K562 (cell line): ENCODE measurements around the gene BAIAP3. TPM values are rescaled to one million over a fixed set of nuclear protein-coding genes. Genes with fewer than 3 reads are reported as not detected.

Experiments used
- ATAC-seq: fragments of 200-7000 bp; cut with Tn5 transposase; 3 replicates; pipeline ENCODE4 v1.9.1; 2020; ENCODE audit warnings: moderate library complexity
- BruUV-seq: library from RNA; stranded (reverse); fragments of 400-500 nt; replicated peaks from 2 replicates; lab custom pipeline; 2021; lab: Mats Ljungman, UMichigan
- CTCF ChIA-PET: fragments of 300-600 bp; formaldehyde crosslinking; extraction: SDS; loops from one replicate; lab custom pipeline; 2021; ENCODE audit warnings: low intra/inter-chr PET ratio; lab: Yijun Ruan, JAX
- POLR2A ChIA-PET: fragments of 300-600, 350-650 bp; sonication (Branson Sonifier 250); formaldehyde crosslinking; extraction: SDS; loops from one replicate; lab custom pipeline; 2021; ENCODE audit warnings: antibody characterized with exemption, inconsistent platforms; lab: Yijun Ruan, JAX
- DNase-seq, 4 experiments: peaks; one replicate each; pipeline versions ENCODE4 v3.0.0 to v3.0.0-alpha.2; 2011 to 2018; ENCODE audit warnings: low spot score in 3 of 4, mixed read lengths in 3 of 4; ENCODE audit errors: extremely low read depth in 1 of 4
- FAIRE-seq: peaks from 2 replicates; lab custom pipeline; 2011; peaks lifted over from hg19 to GRCh38; lab: Jason Lieb, UNC
- H2AFZ ChIP-seq: 2 replicates; pipeline ENCODE4 v1.6.0; 2011; ENCODE audit warnings: low read depth, low read length, control low read depth, inconsistent platforms
- H3K27ac ChIP-seq: fragments of 200-600 bp; 3 replicates; pipeline ENCODE4 v1.8.0; 2011; ENCODE audit warnings: low read depth, mild to moderate bottlenecking, control low read depth, inconsistent platforms, low read length, moderate library complexity, mixed read lengths; ENCODE audit errors: extremely low read depth
- H3K27me3 ChIP-seq, 2 experiments: fragments of 300-600 bp in 1 of 2; 2 replicates in 1 of 2; 3 replicates in 1 of 2; pipeline versions ENCODE4 v1.6.0 to v1.8.0; 2011; ENCODE audit warnings: inconsistent platforms in 2 of 2, low read length in 2 of 2, mild to moderate bottlenecking in 1 of 2, mixed read lengths in 1 of 2, moderate library complexity in 1 of 2; ENCODE audit not compliant: control insufficient read depth in 2 of 2, insufficient read depth in 2 of 2
- H3K36me3 ChIP-seq: fragments of 300-600 bp; 3 replicates; pipeline ENCODE4 v1.8.0; 2011; ENCODE audit warnings: mild to moderate bottlenecking, low read length, inconsistent platforms; ENCODE audit not compliant: control insufficient read depth, insufficient read depth
- H3K4me1 ChIP-seq, 2 experiments: fragments of 200-600 bp in 1 of 2; replicated peaks in 1 of 2; 2 replicates in 1 of 2; 3 replicates in 1 of 2; pipeline versions ENCODE4 v1.5.1 to v1.8.0; 2011; ENCODE audit warnings: inconsistent platforms in 2 of 2, low read length in 2 of 2, mild to moderate bottlenecking in 1 of 2, mixed read lengths in 1 of 2, moderate library complexity in 1 of 2; ENCODE audit not compliant: control insufficient read depth in 2 of 2, insufficient read depth in 2 of 2
- H3K4me2 ChIP-seq: 2 replicates; pipeline ENCODE4 v1.6.1; 2011; ENCODE audit warnings: low read length, control low read depth, inconsistent platforms, mixed read lengths; ENCODE audit not compliant: insufficient read depth
- H3K4me3 ChIP-seq: fragments of 200-600 bp; sonication (generic), shearing (Covaris generic); 2 replicates; pipeline ENCODE4 v1.5.1; 2016; ENCODE audit warnings: control low read depth, inconsistent platforms
- H3K79me2 ChIP-seq: fragments of 200-600 bp; 3 replicates; pipeline ENCODE4 v1.8.0; 2011; ENCODE audit warnings: low read length, inconsistent platforms; ENCODE audit not compliant: control insufficient read depth, insufficient read depth
- H3K9ac ChIP-seq, 2 experiments: 2 replicates each; pipeline versions ENCODE4 v1.6.0 to v1.6.1; 2011; ENCODE audit warnings: low read depth in 2 of 2, low read length in 2 of 2, control low read depth in 1 of 2, inconsistent platforms in 1 of 2, mild to moderate bottlenecking in 1 of 2, mixed read lengths in 1 of 2; ENCODE audit not compliant: insufficient read depth in 1 of 2
- H3K9me1 ChIP-seq: one replicate; pipeline ENCODE4 v1.6.0; 2011; ENCODE audit warnings: inconsistent platforms, mild to moderate bottlenecking, low read length, moderate library complexity; ENCODE audit not compliant: control insufficient read depth, insufficient read depth
- H3K9me3 ChIP-seq: replicated peaks from 2 replicates; pipeline ENCODE4 v1.5.1; 2011; ENCODE audit warnings: low read depth, low read length, inconsistent platforms; ENCODE audit not compliant: control insufficient read depth, insufficient read depth
- H4K20me1 ChIP-seq: replicated peaks from 2 replicates; pipeline ENCODE4 v1.6.1; 2011; ENCODE audit warnings: low read length, inconsistent platforms, mixed read lengths; ENCODE audit not compliant: control insufficient read depth, insufficient read depth
- FOXO4 ChIP-seq: fragments of 450-650 bp; formaldehyde crosslinking; IDR thresholded peaks from 2 replicates; pipeline ENCODE4 v1.4.0; 2020; ENCODE audit warnings: mild to moderate bottlenecking, moderate library complexity
- GTF2F1 ChIP-seq: IDR thresholded peaks from 2 replicates; pipeline ENCODE4 v1.6.1; 2011; ENCODE audit warnings: low read depth, low read length, improper control_type of control experiment
- POLR2G ChIP-seq: fragments of 200-400 bp; formaldehyde crosslinking; IDR thresholded peaks from 2 replicates; pipeline ENCODE4 v1.6.1; 2017; ENCODE audit warnings: low read depth, mild to moderate bottlenecking, antibody characterized with exemption, low read length, moderate library complexity
- SMAD3 ChIP-seq: fragments of 450-650 bp; formaldehyde crosslinking; conservative IDR thresholded peaks from 2 replicates; pipeline ENCODE4 v1.4.0; 2020; ENCODE audit warnings: mild to moderate bottlenecking
- ZFX ChIP-seq: sonication (generic); formaldehyde crosslinking; IDR thresholded peaks from 2 replicates; pipeline ENCODE4 v1.8.0; 2022; ENCODE audit warnings: mild to moderate bottlenecking, missing genetic modification reagents, moderate library complexity
- WGBS: fragments of 100-300 bp; shearing (Covaris generic); methylation state at CpG from one replicate; pipeline ENCODE4 v1.1.6; 2016; ENCODE audit warnings: low coverage, mixed read lengths; ENCODE audit not compliant: insufficient coverage; ENCODE audit errors: missing lambda C conversion rate; 5-methylcytosine and 5-hydroxymethylcytosine counted together
- in situ Hi-C: fragments of 300-500 bp; cut with MboI; formaldehyde crosslinking; loops from 4 replicates; pipeline ENCODE4 v1.15.0; 2018; ENCODE audit warnings: inconsistent platforms, mixed read lengths
- intact Hi-C: fragments of 100-400 bp; cut with micrococcal nuclease; formaldehyde crosslinking; loops from 2 replicates; pipeline ENCODE4 v1.14.2; 2022
- polyA plus RNA-seq, 8 experiments: library from polyadenylated mRNA; depleted of rRNA in 4 of 8; stranded (reverse) in 5 of 8; unstranded in 3 of 8; fragments of >200 nt; fragmentation: Nextera tagmentation in 2 of 8; fragmentation: Illumina TruSeq in 1 of 8; extraction: Ambion mirVana in 2 of 8; extraction: Trizol in 1 of 8; gene quantifications; 2 replicates each; pipeline versions ENCODE4 v1.2.1 to v1.2.3, GENCODE V29; 2011 to 2014; ENCODE audit warnings: inconsistent platforms in 1 of 8, missing spikeins in 1 of 8
- total RNA-seq, 7 experiments: library from RNA; depleted of rRNA in 6 of 7; stranded (reverse); fragments of >200 nt in 6 of 7; fragmentation: Illumina TruSeq in 2 of 7; extraction: Trizol in 2 of 7; gene quantifications; 2 replicates each; pipeline versions ENCODE4 v1.2.1 to v1.2.3, GENCODE V29; 2011 to 2021; ENCODE audit warnings: low replicate concordance in 1 of 7
- TF ChIP-seq, protein P1 (sequence below): sonication (generic); formaldehyde crosslinking; IDR thresholded peaks from 2 replicates; pipeline ENCODE4 v1.8.1; 2023; ENCODE audit warnings: mild to moderate bottlenecking, missing genetic modification reagents

Gene BAIAP3
- total and polyA plus RNA-seq, 9 of the 15 experiments (the other 6 are each of a cell fraction or from before 2014, with no cell fraction given): 0.03 to 4.5 (median 0.57) TPM; not detected in 1

DNA sequence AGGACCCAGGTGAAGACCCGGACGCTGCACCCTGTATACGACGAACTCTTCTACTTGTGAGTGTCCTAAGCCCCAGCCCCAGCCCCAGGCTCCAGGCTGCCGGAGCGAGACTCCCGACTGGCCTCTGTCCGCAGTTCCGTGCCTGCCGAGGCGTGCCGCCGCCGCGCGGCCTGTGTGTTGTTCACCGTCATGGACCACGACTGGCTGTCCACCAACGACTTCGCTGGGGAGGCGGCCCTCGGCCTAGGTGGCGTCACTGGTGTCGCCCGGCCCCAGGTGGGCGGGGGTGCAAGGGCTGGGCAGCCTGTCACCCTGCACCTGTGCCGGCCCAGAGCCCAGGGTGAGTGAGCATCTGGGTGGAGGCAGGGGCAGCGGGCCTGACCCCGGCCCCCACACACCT lies 14.5 kb downstream of the BAIAP3 start:
- no peak for FAIRE-seq
- in situ Hi-C loops: no loop called here
- intact Hi-C loops: loop anchor here (10.0 kb wide), 1 partner anchor 53 kb away; no protein-coding TSS in a partner anchor
- H4K20me1 ChIP-seq: peaks cover 9% of the 10 kb centered on the region
- no peak overlapping the region for H3K4me3 ChIP-seq
- no peaks in the 10 kb centered on the region for H3K9me3 ChIP-seq
- WGBS: 91% methylated on average over 14 of the region's 29 CpGs
- BruUV-seq: no TSS peak
- no peak for DNase-seq
- no peak for TF ChIP-seq FOXO4 (CRISPR knock-in tag)
- TF ChIP-seq, protein P1, sequence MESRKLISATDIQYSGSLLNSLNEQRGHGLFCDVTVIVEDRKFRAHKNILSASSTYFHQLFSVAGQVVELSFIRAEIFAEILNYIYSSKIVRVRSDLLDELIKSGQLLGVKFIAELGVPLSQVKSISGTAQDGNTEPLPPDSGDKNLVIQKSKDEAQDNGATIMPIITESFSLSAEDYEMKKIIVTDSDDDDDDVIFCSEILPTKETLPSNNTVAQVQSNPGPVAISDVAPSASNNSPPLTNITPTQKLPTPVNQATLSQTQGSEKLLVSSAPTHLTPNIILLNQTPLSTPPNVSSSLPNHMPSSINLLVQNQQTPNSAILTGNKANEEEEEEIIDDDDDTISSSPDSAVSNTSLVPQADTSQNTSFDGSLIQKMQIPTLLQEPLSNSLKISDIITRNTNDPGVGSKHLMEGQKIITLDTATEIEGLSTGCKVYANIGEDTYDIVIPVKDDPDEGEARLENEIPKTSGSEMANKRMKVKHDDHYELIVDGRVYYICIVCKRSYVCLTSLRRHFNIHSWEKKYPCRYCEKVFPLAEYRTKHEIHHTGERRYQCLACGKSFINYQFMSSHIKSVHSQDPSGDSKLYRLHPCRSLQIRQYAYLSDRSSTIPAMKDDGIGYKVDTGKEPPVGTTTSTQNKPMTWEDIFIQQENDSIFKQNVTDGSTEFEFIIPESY: peak; percentile 76
- no peak for TF ChIP-seq SMAD3
- no peak for TF ChIP-seq GTF2F1
- TF ChIP-seq POLR2G: 0 out of 2 replicates have a peak, but pooled peaks have one; percentile 7
- TF ChIP-seq ZFX (CRISPR knock-in tag): peak; percentile 29; the same call in 1 of the 2 replicates
- H3K27me3 ChIP-seq: no peaks in the 10 kb centered on the region
- H3K9ac ChIP-seq: no peak overlapping the region
- ChIA-PET POLR2A (interaction anchor here (1.4 kb wide), 1 partner anchor 73 kb away, joined by 5 read pairs; the partner anchor contains the start of gene UQCC4), CTCF (no interaction called here)
- no peaks in the 10 kb centered on the region for H3K9me1 ChIP-seq
- H3K27ac ChIP-seq: no peak overlapping the region
- H3K79me2 ChIP-seq: peaks cover 23% of the 10 kb centered on the region
- peaks cover 22% of the 10 kb centered on the region; the same call in 1 of the 3 replicates for H3K36me3 ChIP-seq
- peaks cover 9 to 86% of the 10 kb centered on the region in 2 experiments; a peak in 4 of 5 replicates for H3K4me1 ChIP-seq
- ATAC-seq: no peak
- no peak overlapping the region for H3K4me2 ChIP-seq
- H2AFZ ChIP-seq: no peak overlapping the region
